RPMI7951 (cell line): ENCODE measurements around the gene DNAH12. TPM values are rescaled to one million over a fixed set of nuclear protein-coding genes. Genes with fewer than 3 reads are reported as not detected.
"Not testable (repeated sequence)": the region's sequence is repeated elsewhere in the genome, so short reads cannot be mapped to it uniquely, and the experiment has no call there.

Source experiments
- DNase-seq: peaks from one replicate; pipeline ENCODE4 v3.0.0-alpha.2; 2012; ENCODE audit warnings: low read depth
- total RNA-seq: library from RNA; depleted of rRNA; stranded (reverse); fragments of >200 nt; shearing (Covaris generic); gene quantifications from 2 replicates; pipeline ENCODE4 v1.2.3, GENCODE V29; 2014

The DNAH12 gene
- total RNA-seq, 1 experiment from 2014 or later: 1.6 TPM

DNA sequence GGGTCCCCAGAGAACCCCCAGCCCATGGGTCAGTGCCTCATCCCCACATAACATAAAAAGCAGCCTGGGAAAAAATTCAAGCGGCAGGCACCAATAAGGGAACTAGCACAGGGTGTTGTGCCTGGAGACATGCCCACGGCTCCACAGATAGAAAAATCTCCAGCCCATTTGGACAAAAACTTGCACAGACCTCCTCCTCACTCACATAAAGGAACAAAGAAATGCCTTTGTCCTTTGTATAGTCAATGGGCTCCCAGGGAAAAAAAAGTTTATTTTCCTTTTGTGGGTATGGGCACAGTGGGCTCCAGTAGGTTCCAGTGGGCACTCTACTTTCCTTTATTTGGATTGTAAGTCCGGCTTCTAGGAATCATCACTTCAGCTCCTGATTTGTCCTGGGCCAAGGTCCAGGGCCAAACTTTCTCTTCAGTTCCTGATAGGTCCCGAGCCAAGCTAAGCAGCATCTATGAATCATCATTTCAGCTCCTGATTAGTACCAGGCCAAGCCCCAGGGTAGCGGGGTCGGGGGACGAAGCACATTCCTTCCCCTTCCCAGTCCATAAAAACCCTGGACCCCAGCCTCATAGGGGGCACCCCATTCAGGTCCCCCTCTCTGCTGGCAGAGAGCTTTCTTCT lies 1.6 kb upstream of the DNAH12 start:
- DNase-seq: peak; percentile 49

DNA sequence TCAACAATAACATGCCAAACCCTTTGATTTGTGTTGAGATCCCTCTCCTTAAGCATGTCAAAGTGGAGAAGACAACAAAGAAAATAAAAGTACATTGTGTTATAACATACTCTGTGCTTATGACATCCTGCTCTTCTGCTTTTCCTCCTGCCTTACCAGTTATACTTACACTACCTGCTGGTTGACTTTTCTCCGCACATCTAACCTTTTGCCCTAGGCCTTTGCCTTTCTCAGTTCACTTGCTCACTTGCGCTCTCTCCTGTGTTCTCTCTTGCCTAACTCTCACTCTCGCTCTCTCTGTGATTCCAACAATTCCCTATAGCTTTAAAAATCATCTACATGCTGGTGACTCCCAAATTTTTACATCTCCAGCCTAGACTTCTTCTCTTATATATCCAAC lies 5.7 kb downstream of the DNAH12 start:
- no peak for DNase-seq

DNA sequence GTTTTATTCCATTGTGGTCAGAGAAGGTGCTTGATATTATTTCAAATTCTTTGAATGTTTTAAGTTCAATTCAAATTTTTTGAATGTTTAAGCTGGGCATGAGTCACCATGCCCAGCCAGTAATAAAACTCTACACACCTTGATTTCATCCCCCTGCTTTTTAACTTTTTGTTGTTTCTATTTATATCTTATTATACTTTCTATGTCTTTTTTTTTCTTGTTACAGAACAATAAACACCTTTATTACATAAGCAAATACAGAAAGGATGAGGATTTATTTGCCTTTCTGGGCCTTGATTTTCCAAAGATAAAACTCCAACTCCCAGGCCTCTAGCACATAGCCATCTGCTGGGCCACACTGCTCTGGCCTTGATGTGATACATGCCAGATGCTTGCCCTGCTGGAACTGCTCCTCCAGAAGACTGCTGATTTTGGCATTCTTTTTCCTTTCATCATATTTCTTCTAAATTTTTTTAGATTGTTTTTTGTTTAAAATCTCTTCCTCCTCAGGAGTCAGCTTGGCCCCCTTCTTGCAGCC lies 14.0 kb downstream of the DNAH12 start:
- no peak for DNase-seq

DNA sequence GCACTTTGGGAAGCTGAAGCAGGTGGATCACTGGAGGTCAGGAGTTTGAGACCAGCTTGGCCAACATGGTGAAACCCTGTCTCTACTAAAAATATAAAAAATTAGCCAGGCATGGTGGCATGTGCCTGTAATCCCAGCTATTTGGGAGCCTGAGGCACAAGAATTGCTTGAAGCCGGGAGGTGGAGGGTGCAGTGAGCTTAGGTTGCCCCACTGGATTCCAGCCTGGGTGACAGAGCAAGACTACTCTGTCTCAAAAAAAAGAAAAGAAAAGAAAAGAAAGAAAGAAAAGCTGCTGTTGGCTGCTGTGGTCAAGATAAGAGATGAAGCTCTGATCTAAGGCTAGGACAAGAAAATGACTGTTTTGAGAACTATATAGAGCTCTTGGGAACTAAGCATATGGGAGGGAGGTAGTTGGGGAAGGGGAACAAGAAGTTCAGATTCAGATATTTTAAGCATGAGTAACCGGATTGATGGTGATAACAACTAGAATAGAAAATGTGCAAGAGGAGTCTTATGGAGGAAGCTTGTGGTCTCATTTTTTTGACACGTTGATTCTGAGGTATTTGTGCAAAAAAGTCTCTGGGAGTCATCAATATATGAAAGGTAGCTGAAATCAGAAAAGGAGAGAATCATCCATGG lies 25.7 kb downstream of the DNAH12 start:
- DNase-seq: peak; percentile 80

DNA sequence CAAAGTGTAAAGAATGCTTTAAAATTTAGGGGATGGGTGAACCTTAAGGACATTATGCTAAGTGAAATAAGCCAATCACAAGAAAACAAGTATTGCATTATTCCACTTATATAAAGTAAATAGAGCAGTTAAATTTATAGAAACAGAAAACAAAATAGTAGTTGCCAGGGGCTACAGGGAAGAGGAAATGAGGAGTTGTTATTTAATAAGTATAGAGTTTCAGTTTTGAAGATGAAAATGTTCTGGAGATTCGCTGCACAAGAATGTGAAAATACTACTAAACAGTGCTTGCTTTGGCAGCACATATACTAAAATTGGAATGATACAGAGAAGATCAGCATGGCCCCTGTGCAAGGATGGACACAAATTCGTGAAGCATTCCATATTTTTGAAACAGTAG lies 32.0 kb downstream of the DNAH12 start:
- peak; percentile 8 for DNase-seq

DNA sequence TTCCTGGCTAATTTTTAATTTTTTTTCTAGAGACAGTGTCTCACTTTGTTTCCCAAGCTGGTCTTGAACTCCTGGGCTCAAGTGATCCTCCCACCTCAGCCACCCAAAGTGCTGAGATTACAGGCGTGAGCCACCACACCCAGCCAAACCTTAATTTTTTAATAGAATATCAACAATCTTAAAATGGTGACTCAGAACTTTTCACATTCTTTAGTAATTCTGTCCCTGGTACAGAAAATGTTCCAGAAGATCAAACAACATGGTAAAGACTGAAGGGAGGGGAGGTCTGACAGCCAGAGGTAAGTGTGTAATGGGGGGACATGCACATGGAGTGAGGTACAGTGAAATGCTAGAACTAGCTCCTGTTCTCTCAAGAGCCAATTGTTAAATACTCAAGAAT lies 38.2 kb downstream of the DNAH12 start:
- no peak for DNase-seq

DNA sequence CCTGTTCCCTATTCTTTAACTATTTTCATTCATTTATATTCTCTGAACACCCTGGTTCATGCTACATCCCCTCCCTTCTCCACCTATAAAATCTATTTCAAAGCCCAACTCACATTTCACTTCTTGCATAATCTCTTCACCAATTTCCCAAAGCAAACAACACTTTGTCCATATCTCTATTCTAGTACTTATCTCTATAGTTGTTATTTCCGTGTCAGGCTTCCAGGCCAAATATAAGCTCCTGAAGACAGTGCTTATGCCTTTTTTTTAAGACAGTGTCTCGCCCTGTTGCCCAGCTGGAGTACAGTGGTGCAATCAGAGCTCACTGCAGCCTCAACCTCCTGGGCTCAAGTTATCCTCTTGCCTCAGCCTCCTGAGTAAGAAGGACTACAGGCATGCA lies 43.6 kb downstream of the DNAH12 start:
- DNase-seq: no peak

DNA sequence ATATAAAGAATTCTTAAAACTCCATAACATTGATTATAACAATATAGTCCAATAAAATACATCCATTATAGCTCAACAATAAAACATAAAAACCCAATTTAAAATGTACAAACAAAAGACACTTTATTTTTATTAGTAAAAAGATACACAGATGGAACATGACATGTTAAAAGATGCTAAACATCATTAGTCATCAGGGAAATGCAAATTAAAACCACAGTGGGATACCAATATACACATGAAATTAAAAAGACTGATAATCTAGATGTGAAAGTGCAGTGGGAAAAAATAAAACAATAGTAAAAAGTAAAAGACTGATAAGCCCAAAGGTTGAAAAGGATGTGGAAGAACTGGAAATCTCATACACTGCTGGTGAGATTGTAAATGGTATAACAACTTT lies 46.2 kb downstream of the DNAH12 start:
- no peak for DNase-seq

DNA sequence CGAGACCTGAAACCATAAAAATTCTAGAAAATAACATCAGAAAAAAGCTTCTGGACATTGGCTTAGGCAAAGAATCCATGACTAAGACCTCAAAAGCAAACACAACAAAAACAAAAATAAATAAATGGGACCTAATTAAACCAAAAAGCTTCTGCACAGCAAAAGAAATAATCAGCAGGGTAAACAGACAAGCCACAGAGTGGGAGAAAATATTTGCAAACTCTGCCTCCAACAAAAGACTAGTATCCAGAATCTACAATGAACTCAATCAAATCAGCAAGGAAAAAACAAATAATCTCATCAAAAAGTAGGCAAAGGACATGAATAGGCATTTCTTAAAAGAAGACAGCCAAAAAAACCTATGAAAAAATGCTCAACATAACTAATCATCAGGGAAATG lies 59.6 kb downstream of the DNAH12 start:
- DNase-seq: no peak

DNA sequence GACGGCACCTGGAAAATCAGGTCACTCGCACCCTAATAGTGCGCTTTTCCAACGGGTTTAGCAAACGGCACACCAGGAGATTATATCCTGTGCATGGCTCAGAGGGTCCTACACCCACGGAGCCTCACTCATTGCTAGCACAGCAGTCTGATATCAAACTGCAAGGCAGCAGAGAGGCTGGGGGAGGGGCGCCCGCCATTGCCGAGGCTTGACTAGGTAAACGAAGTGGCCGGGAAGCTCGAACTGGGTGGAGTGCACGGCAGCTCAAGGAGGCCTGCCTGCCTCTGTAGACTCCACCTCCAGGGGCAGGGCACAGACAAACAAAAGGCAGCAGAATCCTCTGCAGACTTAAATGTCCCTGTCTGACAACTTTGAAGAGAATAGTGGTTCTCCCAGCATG lies 67.0 kb downstream of the DNAH12 start:
- not testable (repeated sequence) for DNase-seq

DNA sequence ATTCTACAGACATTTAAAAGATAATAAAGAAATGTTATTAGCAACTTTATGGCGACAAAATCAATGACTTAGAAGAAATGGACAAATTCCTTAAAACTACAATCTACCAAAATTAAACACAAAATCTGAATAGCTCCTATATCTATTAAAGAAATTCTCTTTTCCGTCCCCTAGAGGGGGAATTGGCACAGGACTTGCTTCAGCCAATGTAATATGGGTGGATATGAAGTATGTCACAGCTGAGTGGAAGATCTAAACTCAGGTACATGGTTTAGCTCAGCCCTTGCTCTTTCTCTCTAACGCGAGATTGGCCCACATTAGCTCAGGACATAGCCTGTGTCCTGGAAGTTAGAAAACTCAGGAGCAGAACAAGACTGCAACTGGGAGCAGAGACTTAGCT lies 79.3 kb downstream of the DNAH12 start:
- DNase-seq: peak; percentile 29

DNA sequence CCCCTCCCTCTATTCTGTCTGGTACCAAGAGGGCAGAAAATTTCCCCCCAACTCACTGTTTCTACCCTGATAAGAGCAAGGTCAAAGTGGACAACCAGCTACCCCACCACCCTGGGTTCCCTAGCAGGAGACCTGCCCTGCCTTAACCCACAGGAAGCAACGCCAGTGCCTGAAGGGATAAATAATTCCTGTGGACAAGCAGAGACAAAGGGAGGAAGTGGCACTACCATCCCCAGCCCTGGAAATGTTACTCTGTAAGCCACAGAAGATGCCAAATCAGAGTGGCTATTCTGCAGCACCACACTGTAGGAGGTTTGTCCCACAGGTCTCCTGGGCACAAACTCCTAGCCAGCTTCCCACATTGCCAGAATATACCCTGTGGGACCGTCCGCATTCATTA lies 80.1 kb downstream of the DNAH12 start:
- DNase-seq: peak; percentile 57

DNA sequence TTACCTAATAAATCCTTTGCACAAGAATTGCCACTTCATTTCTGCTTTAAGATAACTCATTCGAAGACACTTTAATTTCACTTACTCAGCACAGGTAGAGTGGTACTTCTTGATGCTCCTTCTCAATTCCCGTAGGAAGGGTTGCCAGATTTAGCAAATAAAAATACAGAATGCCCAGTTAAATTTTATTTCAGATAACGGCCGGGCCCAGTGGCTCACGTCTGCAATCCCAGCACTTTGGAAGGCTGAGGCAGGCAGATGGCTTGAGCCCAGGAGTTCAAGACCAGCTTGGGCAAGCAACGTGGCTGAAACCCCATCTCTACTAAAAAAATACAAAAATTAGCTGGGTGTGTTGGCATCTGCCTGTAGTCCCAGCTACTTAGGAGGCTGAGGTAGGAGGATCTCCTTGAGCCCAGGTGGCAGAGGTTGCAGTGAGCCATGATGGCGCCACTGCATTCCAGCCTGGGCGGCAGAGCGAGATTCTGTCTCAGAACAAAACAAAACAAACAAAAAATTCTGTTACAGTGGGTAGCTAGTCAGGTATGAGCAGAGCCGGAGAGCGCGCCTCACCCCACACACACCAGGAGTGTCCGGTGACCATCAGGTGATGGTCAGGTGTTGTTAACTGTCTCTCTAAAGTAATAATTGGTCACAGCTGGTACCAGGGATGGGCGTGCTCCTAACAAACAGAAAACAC lies 92.8 kb downstream of the DNAH12 start:
- no peak for DNase-seq

DNA sequence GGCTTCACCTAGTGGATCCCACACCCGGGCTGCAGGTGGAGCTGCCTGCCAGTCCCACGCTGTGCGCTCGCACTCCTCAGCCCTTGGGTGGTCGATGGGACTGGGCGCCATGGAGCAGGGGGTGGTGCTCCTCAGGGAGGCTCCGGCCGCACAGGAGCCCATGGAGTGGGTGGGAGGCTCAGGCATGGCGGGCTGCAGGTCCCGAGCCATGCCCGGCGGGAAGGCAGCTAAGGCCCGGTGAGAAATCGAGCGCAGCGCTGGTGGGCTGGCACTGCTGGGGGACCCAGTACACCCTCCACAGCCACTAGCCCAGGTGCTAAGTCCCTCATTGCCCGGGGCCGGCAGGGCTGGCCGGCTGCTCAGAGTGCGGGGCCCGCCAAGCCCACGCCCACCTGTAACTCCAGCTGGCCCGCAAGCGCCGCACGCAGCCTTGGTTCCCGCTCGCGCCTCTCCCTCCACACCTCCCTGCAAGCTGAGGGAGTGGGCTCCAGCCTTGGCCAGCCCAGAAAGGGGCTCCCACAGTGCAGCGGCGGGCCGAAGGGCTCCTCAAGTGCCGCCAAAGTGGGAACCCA lies 94.8 kb downstream of the DNAH12 start:
- DNase-seq: not testable (repeated sequence)

DNA sequence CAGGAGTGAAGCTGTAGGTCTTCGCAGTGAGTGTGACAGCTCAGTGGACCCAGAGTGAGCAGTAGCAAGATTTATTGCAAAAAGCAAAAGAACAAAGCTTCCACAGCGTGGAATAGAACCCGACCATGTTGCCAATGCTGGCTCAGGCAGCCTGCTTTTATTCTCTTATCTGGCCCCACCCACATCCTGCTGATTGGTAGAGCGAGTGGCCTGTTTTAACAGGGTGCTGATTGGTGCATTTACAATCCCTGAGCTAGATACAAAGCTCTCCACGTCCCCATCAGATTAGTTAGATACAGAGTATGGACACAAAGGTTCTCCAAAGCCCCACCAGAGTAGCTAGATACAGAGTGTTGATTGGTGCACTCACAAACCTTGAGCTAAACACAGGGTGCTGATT lies 95.7 kb downstream of the DNAH12 start:
- DNase-seq: not testable (repeated sequence)

DNA sequence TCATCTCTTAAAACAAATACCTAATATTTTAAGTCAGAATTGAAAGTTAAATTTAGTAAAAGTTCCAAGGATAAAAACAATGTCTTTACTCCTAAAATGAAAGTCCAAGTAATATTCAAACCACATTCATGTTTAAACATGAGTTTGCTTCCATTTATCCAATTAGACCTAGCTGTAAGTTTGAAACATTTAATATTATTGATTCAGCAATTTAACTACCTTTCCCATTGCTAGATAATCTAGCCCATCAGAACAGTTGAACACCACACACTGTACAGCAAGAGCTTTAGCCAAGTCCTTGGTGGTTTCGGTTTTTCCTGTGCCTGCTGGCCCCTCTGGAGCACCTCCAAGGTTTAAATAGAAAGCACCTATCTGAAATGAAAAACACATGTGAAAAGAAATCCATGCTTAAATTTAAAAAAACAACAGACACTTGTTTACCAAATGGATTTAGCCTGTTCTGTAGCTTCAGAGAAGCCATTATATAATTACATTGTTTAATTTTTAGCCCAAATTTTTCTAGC lies 97.8 kb downstream of the DNAH12 start:
- DNase-seq: peak; percentile 93

DNA sequence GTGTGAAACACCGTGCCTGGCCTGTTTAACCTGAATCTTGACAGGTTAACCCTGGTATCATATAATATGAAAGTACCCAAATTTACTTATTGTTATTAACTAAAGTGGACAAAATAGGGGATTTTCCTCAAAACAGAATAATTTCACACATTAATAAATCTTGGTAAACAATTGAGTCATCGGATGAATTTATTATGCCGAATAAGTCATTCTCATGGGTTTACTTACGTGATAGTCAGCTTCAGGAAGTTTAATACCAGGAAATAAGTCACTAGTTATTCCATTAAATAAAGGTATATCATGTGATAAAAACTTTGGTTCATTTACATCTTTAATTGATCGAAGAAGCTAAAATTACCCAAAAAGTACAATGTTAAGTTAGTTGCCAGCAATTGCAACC lies 99.7 kb downstream of the DNAH12 start:
- no peak for DNase-seq

DNA sequence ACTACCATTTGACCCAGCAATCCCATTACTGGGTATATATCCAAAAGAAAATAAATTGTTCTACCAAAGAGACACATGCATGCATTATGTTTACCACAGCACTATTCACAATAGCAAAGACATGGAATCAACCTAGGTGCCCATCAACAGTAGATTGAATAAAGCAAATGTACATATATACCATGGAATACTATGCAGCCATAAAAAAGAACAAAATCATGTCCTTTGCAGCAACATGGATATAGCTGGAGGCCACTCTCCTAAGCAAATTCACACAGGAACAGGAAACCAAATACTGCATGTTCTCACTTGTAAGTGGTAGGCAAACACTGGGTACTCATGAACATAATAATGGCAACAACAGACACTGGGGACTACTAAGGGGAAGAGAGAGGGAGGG lies 104.0 kb downstream of the DNAH12 start:
- DNase-seq: not testable (repeated sequence)

DNA sequence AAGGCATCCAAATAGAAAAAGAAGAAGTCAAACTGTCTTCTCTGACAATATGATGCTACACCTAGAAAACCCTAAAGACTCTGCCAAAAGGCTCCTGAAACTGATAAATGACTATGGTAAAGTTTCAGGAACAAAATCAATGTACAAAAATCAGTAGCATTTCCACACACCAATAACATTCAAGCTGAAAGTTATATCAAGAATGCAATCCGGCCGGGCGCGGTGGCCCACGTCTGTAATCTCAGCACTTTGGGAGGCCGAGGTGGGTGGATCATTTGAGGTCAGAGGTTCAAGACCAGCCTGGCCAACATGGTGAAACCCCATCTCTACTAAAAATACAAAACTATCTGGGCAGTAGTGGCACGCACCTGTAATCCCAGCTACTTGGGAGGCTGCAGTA lies 105.7 kb downstream of the DNAH12 start:
- DNase-seq: not testable (repeated sequence)

DNA sequence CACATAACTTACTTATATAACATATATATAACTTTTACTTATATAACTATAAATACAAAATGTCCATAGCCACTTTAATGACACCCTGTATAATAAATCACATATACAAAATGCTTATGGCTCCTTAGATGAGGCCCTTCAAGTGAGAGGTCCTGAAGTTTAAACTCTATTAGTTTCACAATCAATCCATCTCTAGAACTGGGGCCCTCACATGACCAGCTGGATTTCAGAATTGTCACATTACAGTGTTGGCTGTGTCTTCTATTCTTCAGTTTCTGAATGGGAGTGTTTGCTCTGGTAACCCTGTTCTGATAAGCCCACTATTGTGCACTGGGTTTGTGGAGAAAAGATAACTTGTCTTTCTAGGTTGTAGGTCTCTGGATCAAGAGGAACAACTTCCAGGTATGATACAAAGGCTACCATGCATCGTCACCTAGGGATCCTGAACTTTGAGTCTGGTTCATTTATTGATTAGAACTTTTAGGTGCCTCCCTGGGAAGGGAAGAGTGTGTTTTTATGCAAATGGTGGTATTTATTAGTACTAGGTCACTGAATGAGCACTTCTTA lies 107.9 kb downstream of the DNAH12 start:
- no peak for DNase-seq

DNA sequence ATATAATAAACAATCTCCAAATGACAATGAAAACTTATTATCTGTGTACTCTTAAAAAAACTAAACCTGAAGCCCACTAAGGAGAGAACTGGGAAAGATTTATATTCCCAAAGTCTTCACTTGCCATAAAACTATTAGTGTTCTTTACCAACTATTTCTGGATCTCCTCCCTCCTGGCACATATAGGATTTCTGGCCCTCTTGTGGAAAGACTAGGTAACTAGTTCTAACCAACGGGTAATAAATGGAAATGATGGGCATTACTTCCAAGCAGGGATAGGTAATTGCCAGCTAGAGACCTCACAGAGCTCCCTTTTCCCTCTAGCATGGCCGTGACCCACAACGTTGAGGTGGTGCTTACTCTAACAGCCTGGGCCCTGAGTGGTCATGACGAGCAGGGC lies 110.1 kb downstream of the DNAH12 start:
- DNase-seq: peak; percentile 60

DNA sequence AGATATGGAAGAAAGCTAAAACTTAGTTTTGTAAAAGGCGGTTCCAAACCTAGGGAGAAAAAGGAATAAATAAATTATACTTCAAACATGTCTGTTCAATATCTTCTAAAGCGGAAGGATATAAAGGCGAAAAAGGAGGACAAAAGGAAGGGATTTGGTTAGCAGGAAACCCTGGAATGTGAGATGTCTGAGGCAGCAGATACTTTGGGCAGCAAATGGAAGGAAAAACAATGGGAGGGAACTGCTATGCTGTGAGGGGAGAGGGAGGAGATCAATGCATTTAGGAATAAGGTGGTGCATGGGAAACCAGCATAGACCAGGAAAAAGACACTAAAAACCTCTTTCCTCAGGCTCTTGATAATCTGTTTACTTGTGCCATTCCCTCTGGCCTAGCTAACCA lies 120.8 kb downstream of the DNAH12 start:
- no peak for DNase-seq
